Keratinocyte (primary cell): ENCODE results near the gene DONSON. TPM values are rescaled to one million over a fixed set of nuclear protein-coding genes. Genes with fewer than 3 reads are reported as not detected.

Experiments
- DNase-seq: peaks from one replicate; pipeline ENCODE4 v3.0.0-alpha.2; 2011; ENCODE audit warnings: low read depth, missing footprints, low spot score
- FAIRE-seq: peaks from 2 replicates; lab custom pipeline; 2011; peaks lifted over from hg19 to GRCh38; lab: Jason Lieb, UNC
- H2AFZ ChIP-seq: 2 replicates; pipeline ENCODE4 v1.6.0; 2012; ENCODE audit warnings: low read length, control low read depth, inconsistent platforms; ENCODE audit not compliant: control insufficient read depth
- H3K27ac ChIP-seq: 2 replicates; pipeline ENCODE4 v1.5.1; 2011; ENCODE audit warnings: low read length; ENCODE audit not compliant: control insufficient read depth, insufficient read depth
- H3K27me3 ChIP-seq: 3 replicates; pipeline ENCODE4 v1.6.0; 2011; ENCODE audit warnings: low read length; ENCODE audit not compliant: control insufficient read depth, insufficient read depth; ENCODE audit errors: extremely low read depth
- H3K36me3 ChIP-seq, 2 experiments: 2 replicates in 1 of 2; 3 replicates in 1 of 2; pipeline ENCODE4 v1.5.1; 2011; ENCODE audit warnings: low read length in 2 of 2, mild to moderate bottlenecking in 1 of 2; ENCODE audit not compliant: control insufficient read depth in 2 of 2, insufficient read depth in 2 of 2; ENCODE audit errors: extremely low read depth in 1 of 2
- H3K4me1 ChIP-seq: 3 replicates; pipeline ENCODE4 v1.5.1; 2011; ENCODE audit warnings: low read length; ENCODE audit not compliant: control insufficient read depth, insufficient read depth; ENCODE audit errors: extremely low read depth
- H3K4me2 ChIP-seq: 3 replicates; pipeline ENCODE4 v1.6.0; 2011; ENCODE audit warnings: low read depth, low read length; ENCODE audit not compliant: control insufficient read depth, insufficient read depth; ENCODE audit errors: extremely low read depth
- H3K4me3 ChIP-seq, 3 experiments: fragments of 200-600 bp in 1 of 3; sonication (generic) in 1 of 3; 2 replicates in 2 of 3; 3 replicates in 1 of 3; pipeline ENCODE4 v1.5.1; 2011 to 2016; ENCODE audit warnings: low read length in 3 of 3, mild to moderate bottlenecking in 3 of 3, control low read depth in 2 of 3, inconsistent platforms in 1 of 3, low read depth in 1 of 3, mixed read lengths in 1 of 3, mixed run types in 1 of 3, moderate library complexity in 1 of 3; ENCODE audit not compliant: control insufficient read depth in 2 of 3, insufficient read depth in 2 of 3; ENCODE audit errors: extremely low read depth in 1 of 3
- H3K79me2 ChIP-seq: 2 replicates; pipeline ENCODE4 v1.6.0; 2012; ENCODE audit warnings: low read length; ENCODE audit not compliant: control insufficient read depth, insufficient read depth
- H3K9ac ChIP-seq: 3 replicates; pipeline ENCODE4 v1.6.0; 2011; ENCODE audit warnings: low read length; ENCODE audit not compliant: control insufficient read depth, insufficient read depth; ENCODE audit errors: extremely low read depth
- H3K9me1 ChIP-seq: 3 replicates; pipeline ENCODE4 v1.6.0; 2011; ENCODE audit warnings: low read length; ENCODE audit not compliant: control insufficient read depth, insufficient read depth; ENCODE audit errors: extremely low read depth
- H3K9me3 ChIP-seq: 2 replicates; pipeline ENCODE4 v1.5.1; 2012; ENCODE audit warnings: low read depth, low read length; ENCODE audit not compliant: control insufficient read depth
- H4K20me1 ChIP-seq: 3 replicates; pipeline ENCODE4 v1.6.0; 2011; ENCODE audit warnings: low read length; ENCODE audit not compliant: control insufficient read depth, insufficient read depth; ENCODE audit errors: extremely low read depth
- CTCF ChIP-seq, 3 experiments: IDR thresholded peaks in 1 of 3; conservative IDR thresholded peaks in 1 of 3; optimal IDR thresholded peaks in 1 of 3; 2 replicates in 2 of 3; 3 replicates in 1 of 3; pipeline versions ENCODE3 to v1.5.1; 2011; ENCODE audit warnings: low read length in 3 of 3, mild to moderate bottlenecking in 3 of 3, moderate library complexity in 2 of 3, control low read depth in 1 of 3, inconsistent platforms in 1 of 3; ENCODE audit not compliant: insufficient read depth in 2 of 3; ENCODE audit errors: extremely low read depth in 1 of 3
- EZH2 ChIP-seq: IDR thresholded peaks from one replicate; pipeline ENCODE4 v1.6.1; 2012; ENCODE audit warnings: inconsistent platforms, mild to moderate bottlenecking, low read length, moderate library complexity
- dilution Hi-C: fragments of 300-500 bp; cut with MboI; formaldehyde crosslinking; loops from one replicate; pipeline ENCODE4 v1.7.0; 2020; ENCODE audit warnings: low sequenced_read_pairs; ENCODE audit not compliant: extremely low pct_ligation_motif_present
- polyA plus RNA-seq, 5 experiments: library from polyadenylated mRNA; depleted of rRNA in 3 of 5; stranded (reverse) in 3 of 5; stranded (forward) in 1 of 5; unstranded in 1 of 5; fragments of >200 nt; gene quantifications; 1 replicate in 1 of 5; 2 replicates in 3 of 5; 3 replicates in 1 of 5; pipeline versions ENCODE4 v1.2.1 to v1.2.3, GENCODE V29; 2011 to 2012; ENCODE audit warnings: missing spikeins in 2 of 5, low read depth in 1 of 5, low replicate concordance in 1 of 5

Gene DONSON
- polyA plus RNA-seq, 1 donor (not counting 4 experiments of a cell fraction or from before 2014, with no cell fraction given): 17.0 TPM

DNA sequence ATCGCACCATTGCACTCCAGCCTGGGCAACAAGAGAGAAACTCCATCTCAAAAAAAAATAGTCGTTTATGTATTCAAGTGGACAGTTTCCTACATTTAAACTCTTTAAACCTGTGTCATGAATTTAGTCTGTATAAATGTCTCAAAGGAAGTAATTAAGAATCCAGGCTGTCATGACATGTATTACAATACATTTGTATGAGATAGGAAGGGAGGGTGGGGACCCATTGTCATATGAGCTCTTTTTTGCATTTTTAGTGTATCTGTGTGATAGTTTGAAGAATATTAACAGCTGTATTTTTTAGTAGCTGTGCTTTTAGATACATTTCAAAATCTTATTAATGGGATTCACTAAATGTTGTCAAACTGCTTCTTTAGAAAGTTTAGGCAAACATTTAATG lies 20.0 kb downstream of the DONSON start:
- H3K36me3 ChIP-seq: peaks cover 9 to 15% of the 10 kb centered on the region in 2 experiments
- no peaks in the 10 kb centered on the region for H3K9me3 ChIP-seq
- dilution Hi-C loops: no loop called here
- no peaks in the 10 kb centered on the region for H4K20me1 ChIP-seq
- H3K79me2 ChIP-seq: peaks cover 27% of the 10 kb centered on the region
- H3K9ac ChIP-seq: no peak overlapping the region
- H2AFZ ChIP-seq: no peak overlapping the region
- no peak overlapping the region for H3K27ac ChIP-seq
- no peak for TF ChIP-seq EZH2
- no peak for TF ChIP-seq CTCF (optimal IDR thresholded peaks at IDR 0.05 in 1 of 3, IDR thresholded peaks at IDR 0.05 in 1 of 3, conservative IDR thresholded peaks at IDR 0.05 in 1 of 3; ENCODE audit: extremely low read depth in 1 of 3, insufficient read depth in 2 of 3, low read length in 3 of 3)
- peaks cover 7% of the 10 kb centered on the region for H3K4me1 ChIP-seq
- no peak overlapping the region for H3K4me3 ChIP-seq
- H3K27me3 ChIP-seq: no peaks in the 10 kb centered on the region
- DNase-seq (no peak), FAIRE-seq (no peak)
- H3K4me2 ChIP-seq: no peak overlapping the region
- no peaks in the 10 kb centered on the region for H3K9me1 ChIP-seq

- H3K27me3 ChIP-seq: no peaks in the 10 kb centered on the region
- no peaks in the 10 kb centered on the region for H4K20me1 ChIP-seq
- H3K27ac ChIP-seq: no peak overlapping the region
- H3K79me2 ChIP-seq: peaks cover 29% of the 10 kb centered on the region
- no peak for TF ChIP-seq EZH2
- no peak for TF ChIP-seq CTCF (optimal IDR thresholded peaks at IDR 0.05 in 1 of 3, IDR thresholded peaks at IDR 0.05 in 1 of 3, conservative IDR thresholded peaks at IDR 0.05 in 1 of 3; ENCODE audit: extremely low read depth in 1 of 3, insufficient read depth in 2 of 3, low read length in 3 of 3)
- H3K4me2 ChIP-seq: no peak overlapping the region
- no peaks in the 10 kb centered on the region for H3K9me3 ChIP-seq
- H3K9ac ChIP-seq: no peak overlapping the region
- no peak overlapping the region for H3K4me3 ChIP-seq
- no peak for DNase-seq
- no peak overlapping the region for H2AFZ ChIP-seq
- dilution Hi-C loops: no loop called here
- peaks cover 9 to 15% of the 10 kb centered on the region in 2 experiments for H3K36me3 ChIP-seq
- H3K9me1 ChIP-seq: no peaks in the 10 kb centered on the region
- H3K4me1 ChIP-seq: peaks cover 7% of the 10 kb centered on the region
- no peak for FAIRE-seq
Measured at GRCh38 chr21:33567914-33568313, 20.6 kb downstream of the DONSON start.
